CD4-positive, alpha-beta T cell treated with Interleukin-10 for 1 hour (primary cell): ENCODE measurements around the gene AGTPBP1.

Experiments
- DNase-seq: peaks from one replicate; pipeline ENCODE4 v3.0.0-alpha.2; 2020

The AGTPBP1 gene

DNA sequence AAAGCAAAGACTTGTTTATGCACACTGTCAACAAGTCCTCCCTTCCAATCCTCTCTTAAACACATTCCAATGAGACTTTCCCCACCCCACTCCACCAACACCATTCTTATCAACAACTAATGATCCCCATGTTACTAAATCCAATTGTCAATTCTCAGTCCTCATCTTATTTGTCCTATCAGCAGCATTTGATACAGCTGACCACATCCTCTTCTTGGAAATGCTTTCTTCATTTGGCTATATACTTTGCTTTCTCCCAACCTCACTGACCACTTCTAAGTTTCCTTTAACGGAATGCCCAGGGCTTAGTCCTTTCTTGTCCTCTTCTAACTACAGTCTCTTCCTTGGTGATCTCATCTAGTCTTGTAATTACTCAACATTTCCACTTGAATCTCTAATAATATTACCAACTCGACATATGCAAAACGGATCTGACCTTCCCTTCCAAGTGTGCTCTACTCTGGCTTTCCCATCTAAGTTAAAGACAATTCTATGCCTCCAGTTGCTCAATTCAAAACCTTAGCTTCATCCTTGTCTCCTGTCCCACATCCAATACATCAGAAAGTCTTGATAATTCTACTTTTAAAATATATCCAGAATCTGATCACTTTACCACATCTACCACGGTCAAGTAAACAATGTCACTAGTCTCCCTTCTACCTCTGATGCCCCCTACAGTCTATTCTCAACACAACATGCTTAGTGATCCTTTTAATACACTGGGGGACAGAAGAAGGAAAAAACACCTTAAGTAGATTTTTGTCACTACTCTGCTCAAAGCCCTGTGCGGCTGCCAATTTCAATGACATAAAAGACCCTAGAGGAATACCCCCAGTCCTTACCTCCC, 25.5 kb downstream of the AGTPBP1 start:
- DNase-seq = peak; percentile 26

DNA sequence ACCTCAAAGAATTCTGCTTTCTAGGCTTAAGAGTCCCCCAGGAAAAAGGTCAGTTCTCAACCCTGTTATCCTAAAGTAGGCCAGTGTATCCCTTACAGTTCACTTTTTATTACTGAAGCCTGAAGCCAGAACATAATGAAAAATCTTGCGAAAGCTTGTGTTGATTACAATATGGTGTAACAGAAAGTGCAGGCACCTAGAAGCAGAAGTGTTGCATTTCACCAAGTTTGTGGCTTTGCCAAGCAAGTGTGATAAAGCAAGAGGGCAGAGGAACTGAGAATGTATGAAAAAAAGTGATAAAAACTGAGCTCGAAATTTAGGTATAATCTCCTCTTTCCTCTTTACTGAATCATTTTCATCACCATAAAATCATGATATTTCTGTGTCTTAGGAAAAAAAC, 26.2 kb downstream of the AGTPBP1 start:
- DNase-seq = peak; percentile 50

DNA sequence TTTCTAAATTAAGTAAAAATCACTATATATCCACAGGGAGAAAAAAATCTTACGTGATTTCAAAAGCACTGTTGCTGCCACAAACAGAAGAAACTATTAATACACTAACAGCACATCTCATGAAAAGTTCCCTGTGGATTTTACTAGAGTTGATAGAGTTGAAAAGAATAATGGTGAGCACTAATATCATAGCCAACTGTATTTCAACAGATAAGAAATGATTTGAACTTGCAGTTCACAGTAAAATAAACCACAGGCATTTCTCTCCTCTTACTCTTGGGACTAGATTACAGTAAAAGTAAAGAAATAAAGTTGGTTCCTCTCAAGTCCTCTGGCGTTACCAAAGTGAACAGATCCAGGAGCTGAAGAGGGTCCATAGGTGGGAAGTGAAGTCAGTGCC, 27.9 kb downstream of the AGTPBP1 start:
- DNase-seq = no peak

DNA sequence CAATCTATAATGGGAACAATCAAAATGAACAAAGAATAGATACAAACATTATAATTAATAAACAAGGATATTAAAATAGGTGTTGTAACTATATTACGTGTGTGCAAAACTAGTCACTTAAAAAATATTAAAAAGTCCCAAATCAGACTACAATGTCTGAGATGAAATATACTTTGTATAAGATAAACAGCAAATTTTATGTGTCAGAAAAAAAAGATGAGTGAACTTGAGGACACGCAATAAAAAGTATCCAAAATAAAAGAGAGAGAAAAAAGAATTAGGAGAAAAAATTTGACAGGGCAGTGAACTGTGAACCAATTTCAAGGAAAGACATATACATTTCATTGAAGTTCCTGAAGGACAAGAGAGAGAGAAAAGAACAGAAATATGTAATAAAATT, 37.0 kb downstream of the AGTPBP1 start:
- no peak for DNase-seq

DNA sequence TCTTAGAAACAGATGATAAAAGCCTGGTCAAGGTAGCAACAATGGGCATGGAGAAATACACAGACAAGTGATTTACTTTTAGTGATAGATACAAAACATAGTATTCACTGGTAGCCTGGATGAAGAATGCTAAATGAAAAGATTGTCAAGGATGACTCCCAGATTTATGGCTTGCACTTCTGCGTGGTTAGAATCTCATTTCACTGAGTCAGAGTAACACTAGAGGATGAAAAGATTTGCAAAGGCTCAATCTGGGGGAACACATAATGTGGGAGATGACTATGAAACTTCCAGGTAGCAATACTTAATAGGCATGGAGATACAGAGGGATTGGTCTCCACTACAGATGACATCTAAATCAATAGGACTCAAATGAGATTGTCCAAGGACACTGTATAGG, 38.4 kb downstream of the AGTPBP1 start:
- no peak for DNase-seq

DNA sequence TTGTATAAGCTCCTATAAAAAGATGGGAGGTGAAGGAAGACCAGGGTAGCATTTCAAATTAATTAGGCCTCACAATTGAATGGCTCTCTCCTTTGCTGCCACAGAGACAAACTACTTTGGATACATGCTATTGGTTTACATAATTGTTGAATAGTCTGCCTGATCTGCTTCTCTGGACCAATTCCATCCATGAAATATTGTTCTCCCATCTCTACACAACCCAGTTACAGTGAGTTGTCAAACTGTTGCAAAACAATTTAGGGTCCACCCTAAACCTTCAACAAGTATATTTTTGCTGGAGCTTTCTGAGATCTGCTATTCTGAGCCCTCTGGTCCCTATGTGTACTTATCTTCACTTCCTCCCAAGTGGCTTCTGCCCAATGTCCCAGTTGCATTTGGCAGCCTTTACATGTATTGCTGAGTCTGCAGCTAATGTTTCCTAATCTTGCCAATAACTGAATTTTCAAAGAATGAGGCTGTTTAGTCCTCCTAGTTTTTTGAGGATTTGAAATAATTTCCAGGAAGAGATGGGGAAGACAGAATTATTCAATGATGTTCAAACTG, 38.9 kb downstream of the AGTPBP1 start:
- DNase-seq = no peak

DNA sequence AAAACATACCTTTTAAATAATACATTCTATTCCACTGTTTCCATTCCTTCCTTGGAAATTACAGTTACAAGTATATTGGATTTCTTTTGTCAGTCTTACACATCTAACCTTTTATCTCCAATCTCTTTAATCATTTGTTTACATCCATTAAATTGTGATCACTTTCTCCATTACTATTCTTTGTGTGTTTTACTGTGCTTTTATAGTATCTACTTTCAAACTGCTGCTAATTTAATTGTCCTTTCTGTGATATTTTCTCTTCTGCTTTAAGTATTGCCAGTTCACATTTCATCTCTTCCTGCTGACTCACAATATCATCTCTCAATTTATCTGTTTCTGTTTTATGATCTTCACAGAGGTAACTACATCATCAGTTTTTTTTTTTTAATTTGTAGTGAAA, 39.6 kb downstream of the AGTPBP1 start:
- DNase-seq = no peak

DNA sequence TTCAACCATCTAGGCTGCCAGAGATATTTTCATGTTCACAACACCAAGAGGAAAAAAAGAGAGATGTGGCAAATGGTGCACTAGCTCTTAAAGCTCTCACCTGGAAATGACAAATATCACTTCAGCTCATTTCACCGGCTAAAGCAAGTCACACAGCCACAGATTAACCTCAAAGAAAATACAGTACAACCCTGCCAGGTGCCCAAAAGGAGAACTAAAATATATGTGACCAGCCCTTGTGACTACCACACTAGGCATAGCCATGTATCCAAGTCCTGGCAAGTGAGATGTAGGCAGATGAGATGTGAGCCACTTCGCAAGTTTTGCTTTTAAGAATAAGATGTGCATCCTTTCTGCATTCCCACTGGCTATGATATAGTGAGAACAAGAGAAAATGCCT, 41.4 kb downstream of the AGTPBP1 start:
- DNase-seq = no peak

DNA sequence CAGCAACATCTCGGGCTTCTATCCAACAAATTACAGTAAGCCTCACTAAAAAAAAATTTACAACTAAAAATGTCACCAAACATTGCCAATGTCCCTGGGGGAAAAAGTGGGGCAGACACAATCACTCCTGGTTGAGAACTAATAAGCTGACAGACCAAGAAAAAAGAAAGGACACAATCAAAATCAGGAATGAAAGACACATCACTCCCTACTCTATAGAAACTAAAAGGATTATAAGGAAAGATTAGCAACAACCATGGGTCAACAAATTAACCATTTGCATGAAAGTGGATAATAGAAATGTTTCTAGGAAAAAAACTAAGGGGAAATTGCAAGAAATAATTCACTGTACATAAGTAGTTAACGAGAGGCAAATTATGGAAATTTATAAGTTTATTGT, 53.4 kb downstream of the AGTPBP1 start:
- no peak for DNase-seq

DNA sequence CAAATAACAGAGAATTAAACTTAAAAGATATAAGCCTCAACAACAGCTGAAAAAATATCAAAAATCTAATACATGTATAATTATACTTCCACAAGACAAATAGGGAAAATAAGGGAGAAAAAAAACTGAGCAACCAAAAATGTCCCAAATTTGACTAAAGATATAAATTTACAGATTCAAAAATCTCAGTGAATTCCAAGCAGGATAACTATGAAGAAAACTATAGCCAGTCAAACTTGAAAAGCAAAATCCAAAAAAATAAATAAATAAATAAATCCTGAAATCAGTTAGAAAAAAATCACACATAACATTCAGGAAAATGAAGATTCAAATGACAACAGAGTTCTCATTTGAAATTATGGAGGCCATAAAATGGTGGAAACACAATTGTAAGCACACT, 56.7 kb downstream of the AGTPBP1 start:
- DNase-seq = no peak

DNA sequence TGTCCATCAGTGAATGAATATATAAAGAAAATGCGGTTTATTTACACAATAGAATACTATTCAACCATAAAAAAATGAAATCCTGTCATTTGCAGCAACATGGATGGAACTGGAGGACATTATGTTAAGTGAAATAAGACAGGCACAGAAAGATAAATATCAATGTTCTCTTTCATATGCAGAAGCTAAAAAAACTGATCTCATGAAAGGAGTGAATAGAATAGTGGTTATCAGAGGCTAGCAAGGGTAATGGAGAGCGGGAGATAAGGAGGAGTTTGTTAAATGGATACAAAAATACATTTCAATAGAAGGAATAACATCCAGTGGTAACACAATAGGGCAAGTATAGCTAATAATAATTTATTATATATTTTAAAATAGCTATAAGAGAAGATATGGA, 65.0 kb downstream of the AGTPBP1 start:
- DNase-seq = no peak

DNA sequence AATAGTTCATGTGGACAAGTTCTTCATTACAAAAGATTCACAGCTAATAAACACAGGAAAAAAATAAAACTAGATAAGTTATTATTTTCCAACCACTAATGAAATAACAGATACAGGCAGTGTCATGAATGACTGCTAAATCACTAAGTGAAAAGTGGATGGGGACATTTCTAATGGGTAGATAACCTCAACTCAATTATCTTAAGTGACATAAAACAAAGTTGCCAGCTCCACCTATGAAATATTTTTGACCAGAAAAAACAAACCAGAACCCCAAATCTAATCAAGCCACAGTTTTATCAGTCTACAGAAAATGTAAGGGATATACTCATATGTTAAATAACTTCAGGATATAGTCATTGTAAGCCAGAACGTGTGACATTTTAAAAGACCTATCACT, 74.4 kb downstream of the AGTPBP1 start:
- DNase-seq = no peak

DNA sequence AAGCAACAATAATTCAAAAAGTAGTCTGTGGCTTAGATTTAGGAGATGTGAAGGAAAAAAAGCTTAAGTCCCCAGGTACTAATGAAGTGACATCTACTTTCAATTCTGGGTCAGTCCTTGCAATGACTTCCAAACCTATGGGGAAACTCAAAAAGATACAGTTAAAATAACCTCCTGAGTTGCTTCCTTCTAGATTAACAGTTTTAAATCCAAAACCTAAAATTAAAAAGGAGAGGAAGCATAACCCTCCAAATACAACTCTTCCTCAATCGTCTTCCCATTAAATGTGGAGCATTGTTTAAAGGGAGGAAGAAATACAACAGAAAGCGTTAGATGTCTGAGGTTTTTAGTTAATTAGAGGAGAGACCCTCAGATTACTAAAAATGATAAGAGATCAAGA, 75.7 kb downstream of the AGTPBP1 start:
- DNase-seq = no peak

DNA sequence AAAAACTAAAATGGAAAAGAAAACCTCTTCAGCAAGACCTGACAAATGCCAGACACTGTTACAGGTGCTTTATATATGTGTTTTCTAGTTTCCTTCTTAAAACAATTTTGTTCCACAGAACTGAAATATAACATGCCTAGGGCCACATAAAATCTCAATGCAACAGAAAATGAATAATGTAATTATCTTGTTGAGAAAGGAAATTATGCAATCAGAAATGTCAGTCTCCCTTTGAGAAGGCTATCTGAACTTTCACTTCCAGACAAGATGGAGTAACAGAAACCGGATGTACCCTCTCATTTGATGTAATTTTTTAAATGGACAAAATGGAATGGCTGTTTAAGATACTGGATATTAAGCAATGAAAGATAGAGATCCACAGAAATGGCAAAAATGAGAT, 79.2 kb downstream of the AGTPBP1 start:
- no peak for DNase-seq

DNA sequence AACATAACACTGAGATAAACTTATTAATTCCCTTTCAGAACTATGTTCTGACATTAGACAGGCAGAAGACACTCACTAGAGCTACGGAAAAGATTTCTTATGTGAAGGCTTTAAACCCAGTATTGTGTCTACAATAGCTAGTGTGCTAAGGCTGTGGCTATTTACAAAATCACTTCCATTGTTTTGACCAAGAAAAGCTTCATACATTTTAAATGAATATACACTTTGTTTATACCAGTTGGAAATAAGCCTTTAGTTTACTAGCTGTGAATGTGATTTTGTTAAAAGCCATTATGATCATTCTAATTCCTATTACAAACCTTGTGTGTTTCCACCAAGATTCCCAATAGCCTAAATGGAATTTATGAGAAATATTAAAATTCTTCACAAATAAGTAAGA, 83.0 kb downstream of the AGTPBP1 start:
- no peak for DNase-seq

DNA sequence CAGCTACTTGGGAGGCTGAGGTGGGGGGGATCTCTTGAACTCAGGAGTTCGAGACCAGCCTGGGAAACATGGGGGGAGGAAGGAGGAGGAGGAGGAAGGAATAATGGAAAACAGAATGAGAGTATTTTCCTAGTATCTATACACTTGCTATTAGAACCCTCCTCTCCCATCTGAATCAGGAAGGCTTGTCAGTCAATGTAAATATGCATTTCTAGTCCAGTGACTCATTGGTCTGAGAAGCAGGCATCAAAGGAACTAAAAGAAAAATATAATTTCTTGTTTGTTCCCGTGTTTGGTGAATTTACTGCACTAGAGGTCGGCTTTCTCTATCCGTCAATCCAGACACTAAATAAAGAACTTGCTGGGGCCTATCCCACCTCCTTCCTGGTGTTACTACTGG, 88.6 kb downstream of the AGTPBP1 start:
- DNase-seq = no peak

DNA sequence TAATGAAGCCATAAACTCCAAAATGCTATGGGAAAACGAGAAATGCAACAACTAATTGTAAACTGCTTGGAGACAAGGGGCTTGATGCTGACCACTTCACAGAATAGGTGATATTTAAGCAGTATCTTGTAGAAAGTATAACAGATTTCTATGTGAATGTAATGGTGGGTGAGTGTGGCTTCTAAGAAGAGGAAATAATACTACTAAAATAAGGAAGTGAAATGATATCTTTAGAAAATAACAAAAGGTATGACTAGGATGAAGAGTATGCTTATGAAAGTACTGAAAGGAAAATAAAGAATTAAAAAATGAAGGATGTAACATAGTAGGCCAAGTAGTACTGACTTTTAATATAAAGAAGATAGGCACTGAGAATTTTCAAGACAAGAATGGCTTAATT, 94.2 kb downstream of the AGTPBP1 start:
- no peak for DNase-seq

DNA sequence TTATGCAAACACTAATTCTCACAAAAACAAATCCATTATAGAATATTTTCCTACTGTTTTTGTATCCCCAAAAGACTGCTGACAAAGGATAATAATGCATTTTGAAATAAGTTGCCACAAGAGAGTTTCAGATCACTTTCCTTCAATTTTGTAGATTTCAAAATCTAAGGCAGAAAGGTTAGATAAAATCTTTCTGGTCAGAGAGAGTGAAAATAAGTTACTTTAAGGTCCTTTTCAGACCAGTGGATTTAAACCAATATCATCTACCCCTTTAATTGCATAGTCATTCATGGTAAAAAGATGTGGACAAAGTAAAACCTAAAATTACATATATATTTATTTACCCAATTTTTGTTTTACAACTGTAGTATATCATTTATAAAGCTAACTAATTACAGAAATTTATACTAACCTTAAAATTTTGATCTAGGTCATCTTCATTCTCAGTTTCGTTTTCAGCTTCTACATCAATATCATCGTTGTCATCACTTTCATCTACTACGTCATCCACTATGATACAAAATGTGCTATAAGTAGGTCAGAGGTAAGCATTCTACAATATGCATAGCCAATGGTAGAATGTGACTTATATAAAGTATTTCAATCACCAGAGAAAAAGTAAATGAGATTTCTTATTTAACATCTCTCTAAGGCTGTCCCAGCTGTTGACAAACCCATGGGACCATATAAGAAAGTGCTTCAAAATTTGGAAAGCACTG, 95.7 kb downstream of the AGTPBP1 start:
- peak; percentile 22 for DNase-seq

DNA sequence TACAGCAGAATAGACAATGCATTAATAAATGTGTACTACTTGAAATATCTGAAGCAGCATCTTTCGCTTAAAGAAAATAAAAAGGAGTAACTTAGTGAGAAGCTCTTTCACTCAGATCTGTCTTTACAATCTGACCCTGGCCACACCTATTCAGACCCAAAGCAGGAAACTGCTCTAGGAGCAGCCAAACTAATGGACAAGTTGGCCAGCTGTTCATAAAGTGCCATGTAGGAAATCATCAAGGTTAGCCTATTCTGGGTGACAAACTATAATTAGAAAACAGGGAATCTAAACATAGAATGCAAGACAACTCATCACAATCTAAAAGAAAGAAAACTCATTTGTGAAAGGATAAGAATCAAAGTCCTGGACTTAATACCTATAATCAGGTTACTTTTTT, 101.3 kb downstream of the AGTPBP1 start:
- no peak for DNase-seq

DNA sequence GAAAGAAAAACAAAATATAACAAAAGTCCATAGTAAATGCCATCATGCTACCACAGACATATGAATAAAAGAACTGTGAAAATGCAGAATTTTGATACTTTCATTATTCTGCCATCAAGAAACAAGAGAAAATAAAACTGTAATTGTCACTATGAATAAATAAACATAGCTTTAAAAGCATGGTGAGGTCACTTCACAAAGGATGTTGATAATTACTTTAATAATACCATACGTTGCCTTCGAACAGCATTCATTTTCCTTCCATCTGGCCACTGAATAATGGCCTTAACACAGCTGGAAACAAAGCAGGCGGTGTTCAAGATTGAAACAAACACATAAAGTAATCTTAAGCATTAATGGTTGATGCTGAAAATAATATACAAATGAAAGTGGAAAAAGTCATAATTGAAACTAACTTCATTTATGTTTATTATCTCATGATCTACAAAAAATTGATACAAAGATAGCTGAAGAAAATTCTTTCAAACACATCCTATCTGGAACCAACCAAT, 102.0 kb downstream of the AGTPBP1 start:
- DNase-seq = no peak

DNA sequence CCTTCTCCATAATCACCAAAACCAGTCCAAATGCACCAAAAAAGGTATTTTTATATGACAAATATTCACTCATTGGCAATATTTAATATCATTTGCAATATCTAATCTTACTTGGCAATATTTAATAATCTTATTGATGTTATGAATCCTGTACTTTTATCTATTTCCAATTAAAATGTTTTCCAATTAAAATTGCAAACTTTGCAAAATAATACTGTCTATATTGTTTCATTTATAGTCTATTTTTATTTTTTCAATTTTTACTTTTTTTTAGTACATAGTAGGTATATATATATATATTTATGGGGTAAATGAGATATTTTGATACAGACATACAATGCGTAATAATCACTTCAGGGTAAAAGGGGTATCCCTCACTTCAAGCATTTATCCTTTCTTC, 109.9 kb downstream of the AGTPBP1 start:
- DNase-seq = no peak

DNA sequence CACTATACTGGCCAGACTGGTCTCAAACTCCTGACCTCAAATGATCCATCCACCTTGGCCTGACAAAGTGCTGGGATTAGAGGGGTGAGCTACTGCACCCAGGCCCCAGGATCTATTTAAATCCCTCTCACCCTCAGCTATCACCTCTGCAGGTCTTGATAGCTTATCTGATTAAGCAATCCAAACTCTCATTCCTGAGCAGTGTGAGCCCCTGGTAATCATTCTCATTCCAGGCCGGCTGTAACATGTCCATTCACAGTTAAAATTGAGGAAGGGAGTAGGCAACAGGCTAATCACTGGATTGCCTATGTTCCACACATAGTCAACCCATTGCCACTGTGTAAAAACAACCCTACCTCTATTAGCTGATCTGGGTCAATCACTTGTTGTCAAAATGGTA, 111.1 kb downstream of the AGTPBP1 start:
- DNase-seq = no peak

DNA sequence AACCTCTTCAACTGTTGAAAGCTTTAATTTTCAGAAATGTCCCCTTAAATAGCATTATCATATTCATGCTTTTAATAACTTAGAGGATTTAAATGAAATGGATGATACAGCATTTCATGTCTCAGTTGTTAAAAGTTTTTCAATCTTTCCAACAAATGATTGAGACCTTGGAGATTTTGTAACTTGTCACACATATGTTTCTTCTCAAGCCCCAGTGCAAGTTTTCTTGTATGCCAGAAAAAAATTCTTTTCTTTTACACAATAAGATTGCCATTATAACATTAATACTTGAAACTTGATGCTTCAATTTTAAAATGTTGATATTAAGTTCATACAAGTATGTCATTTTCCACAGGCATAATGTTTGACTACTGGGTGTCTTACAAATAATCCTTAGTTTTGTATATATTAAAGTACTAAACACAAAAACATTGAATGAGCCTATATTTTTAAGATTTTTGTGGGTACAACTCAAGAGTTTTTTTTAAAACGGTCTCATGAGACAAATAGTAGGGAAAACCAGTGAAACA, 124.5 kb downstream of the AGTPBP1 start:
- no peak for DNase-seq

DNA sequence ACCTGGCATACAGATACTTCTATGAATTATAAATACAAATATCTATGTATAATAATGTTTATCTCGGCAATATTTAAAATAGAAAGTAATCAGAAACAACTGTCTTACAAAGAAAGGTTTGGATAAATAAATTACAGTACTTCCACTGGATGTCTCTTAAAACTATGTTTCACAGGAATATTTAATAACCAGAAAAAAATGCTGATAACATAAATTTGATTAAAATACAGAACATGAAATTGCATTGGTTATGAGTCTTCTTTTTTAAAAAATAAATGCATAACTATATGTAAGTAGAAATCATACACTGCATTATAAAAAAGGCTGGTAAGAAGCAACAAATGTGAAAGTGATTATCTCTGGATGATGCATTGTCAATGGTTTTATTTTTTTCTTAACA, 126.0 kb downstream of the AGTPBP1 start:
- no peak for DNase-seq
